Endothelial cell of umbilical vein (primary cell): ENCODE results near the gene FSTL3.

ENCODE experiments used
- FOS ChIP-seq: IDR thresholded peaks from 2 replicates; pipeline ENCODE4 v1.6.1; 2011; ENCODE audit warnings: mild to moderate bottlenecking, low read length, moderate library complexity, borderline replicate concordance; ENCODE audit not compliant: insufficient read depth
- POLR2A ChIP-seq: IDR thresholded peaks from 2 replicates; pipeline ENCODE4 v1.6.1; 2012; ENCODE audit warnings: low read depth, mild to moderate bottlenecking, control low read depth, low read length
- POLR2AphosphoS5 ChIP-seq: IDR thresholded peaks from 2 replicates; pipeline ENCODE4 v1.6.1; 2012; ENCODE audit warnings: low read depth, mild to moderate bottlenecking, control low read depth, low read length, moderate library complexity; ENCODE audit not compliant: insufficient read depth
- TF ChIP-seq, protein P1 (sequence below), 2 donors: IDR thresholded peaks; 1 replicate in 1 of 2; 2 replicates in 1 of 2; pipeline ENCODE4 v1.5.1; 2011; ENCODE audit warnings: low read length in 2 of 2, mild to moderate bottlenecking in 2 of 2, moderate library complexity in 2 of 2, control low read depth in 1 of 2, inconsistent platforms in 1 of 2, low read depth in 1 of 2; ENCODE audit not compliant: insufficient read depth in 1 of 2; ENCODE audit errors: extremely low read depth in 1 of 2
- TF ChIP-seq, protein P2 (sequence below): IDR thresholded peaks from 2 replicates; pipeline ENCODE4 v1.6.1; 2011; ENCODE audit not compliant: insufficient read depth, insufficient read length

DNA sequence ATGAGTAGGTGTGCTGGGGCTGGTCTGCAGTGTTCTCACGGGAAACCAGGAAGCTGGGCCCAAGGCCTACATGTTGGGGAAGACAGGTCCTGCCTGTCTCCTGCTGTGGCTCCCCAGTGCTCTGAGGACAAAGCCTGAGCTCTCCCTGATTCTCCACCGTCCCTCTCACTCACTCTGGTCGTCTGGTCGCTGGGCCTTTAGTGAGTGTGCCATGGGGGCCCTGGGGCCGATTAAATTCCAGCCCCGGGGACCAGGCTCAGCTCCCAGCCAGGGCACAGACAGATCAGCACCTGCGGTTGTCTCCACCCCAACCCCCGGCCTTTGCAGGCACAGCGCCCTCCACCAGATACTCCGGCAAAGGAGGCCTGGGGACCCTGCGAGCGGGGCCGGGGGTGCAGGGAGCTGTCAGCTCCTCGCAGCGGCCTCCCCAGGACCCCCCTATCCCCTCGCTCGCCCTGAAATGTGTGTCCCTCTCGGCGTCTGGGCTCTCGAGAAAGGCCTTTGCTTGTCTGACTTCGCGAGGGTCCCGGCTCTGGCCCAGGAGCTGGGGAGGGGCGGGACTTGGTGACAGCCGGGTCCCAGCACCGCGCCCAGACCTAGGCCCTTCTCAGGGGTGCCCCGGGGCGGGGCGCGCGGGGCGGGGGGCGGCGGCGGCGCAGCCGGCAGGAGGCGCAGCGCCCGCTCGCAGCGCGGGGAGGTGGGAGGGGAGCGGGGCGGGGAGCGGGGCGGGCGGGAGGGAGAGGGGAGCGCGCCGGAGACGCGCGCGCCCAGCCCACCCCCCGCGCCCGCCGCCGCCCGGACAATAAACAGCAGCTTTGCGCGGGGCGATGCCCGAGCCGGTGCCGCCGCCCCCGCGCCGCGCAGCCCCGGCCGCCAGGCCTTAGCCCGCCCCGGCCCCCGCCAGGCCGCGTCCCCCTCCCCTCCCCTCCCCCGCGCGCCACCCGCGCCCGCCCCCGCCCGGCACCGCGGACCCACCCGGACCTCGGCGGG, 32.3 kb downstream of the FSTL3 start, which contains the start of gene PALM:
- TF ChIP-seq FOS (no peak), POLR2A (no peak), POLR2AphosphoS5 (no peak)
- TF ChIP-seq, protein P1, sequence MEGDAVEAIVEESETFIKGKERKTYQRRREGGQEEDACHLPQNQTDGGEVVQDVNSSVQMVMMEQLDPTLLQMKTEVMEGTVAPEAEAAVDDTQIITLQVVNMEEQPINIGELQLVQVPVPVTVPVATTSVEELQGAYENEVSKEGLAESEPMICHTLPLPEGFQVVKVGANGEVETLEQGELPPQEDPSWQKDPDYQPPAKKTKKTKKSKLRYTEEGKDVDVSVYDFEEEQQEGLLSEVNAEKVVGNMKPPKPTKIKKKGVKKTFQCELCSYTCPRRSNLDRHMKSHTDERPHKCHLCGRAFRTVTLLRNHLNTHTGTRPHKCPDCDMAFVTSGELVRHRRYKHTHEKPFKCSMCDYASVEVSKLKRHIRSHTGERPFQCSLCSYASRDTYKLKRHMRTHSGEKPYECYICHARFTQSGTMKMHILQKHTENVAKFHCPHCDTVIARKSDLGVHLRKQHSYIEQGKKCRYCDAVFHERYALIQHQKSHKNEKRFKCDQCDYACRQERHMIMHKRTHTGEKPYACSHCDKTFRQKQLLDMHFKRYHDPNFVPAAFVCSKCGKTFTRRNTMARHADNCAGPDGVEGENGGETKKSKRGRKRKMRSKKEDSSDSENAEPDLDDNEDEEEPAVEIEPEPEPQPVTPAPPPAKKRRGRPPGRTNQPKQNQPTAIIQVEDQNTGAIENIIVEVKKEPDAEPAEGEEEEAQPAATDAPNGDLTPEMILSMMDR (IDR thresholded peaks at IDR 0.05; ENCODE audit: extremely low read depth in 1 of 2, insufficient read depth in 1 of 2, low read depth in 1 of 2, low read length in 2 of 2): no peak
- TF ChIP-seq, protein P2, sequence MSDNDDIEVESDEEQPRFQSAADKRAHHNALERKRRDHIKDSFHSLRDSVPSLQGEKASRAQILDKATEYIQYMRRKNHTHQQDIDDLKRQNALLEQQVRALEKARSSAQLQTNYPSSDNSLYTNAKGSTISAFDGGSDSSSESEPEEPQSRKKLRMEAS: no peak
